Panc1 (cell line): Measurements from ENCODE around the gene EGFL7. TPM values are rescaled to one million over a fixed set of nuclear protein-coding genes. Genes with fewer than 3 reads are reported as not detected.

Experiments
- ATAC-seq: fragments of 200-7000 bp; cut with Tn5 transposase; 2 replicates; pipeline ENCODE4 v1.9.1; 2020; ENCODE audit warnings: mild to moderate bottlenecking, moderate library complexity
- BruUV-seq: library from RNA; stranded (reverse); fragments of 400-500 nt; replicated peaks from 2 replicates; lab custom pipeline; 2021; lab: Mats Ljungman, UMichigan
- CTCF ChIA-PET: fragments of 300-600 bp; sonication (Branson Sonifier 250); formaldehyde crosslinking; loops from one replicate; lab custom pipeline; 2022; ENCODE audit warnings: antibody characterized with exemption; lab: Charles Lee
- POLR2A ChIA-PET: fragments of 300-600 bp; sonication (Branson Sonifier 250); formaldehyde crosslinking; loops from one replicate; lab custom pipeline; 2022; ENCODE audit warnings: antibody characterized with exemption; lab: Charles Lee
- DNase-seq: peaks from one replicate; pipeline ENCODE4 v3.0.0-alpha.2; 2010; ENCODE audit warnings: low read depth, low spot score
- H3K27ac ChIP-seq: 2 replicates; pipeline ENCODE4 v1.5.1; 2011; ENCODE audit warnings: mild to moderate bottlenecking, low read length, inconsistent platforms
- H3K27me3 ChIP-seq: fragments of 200-500 bp; sonication (Bioruptor generic); 2 replicates; pipeline ENCODE4 v1.6.0; 2014; ENCODE audit warnings: low read length, inconsistent platforms; ENCODE audit not compliant: control insufficient read depth, insufficient read depth
- H3K36me3 ChIP-seq: fragments of 200-500 bp; sonication (Bioruptor generic); 2 replicates; pipeline ENCODE4 v1.5.1; 2014; ENCODE audit warnings: inconsistent platforms, mild to moderate bottlenecking, low read length, moderate library complexity; ENCODE audit not compliant: control insufficient read depth, insufficient read depth
- H3K4me1 ChIP-seq: 2 replicates; pipeline ENCODE4 v1.5.1; 2011; ENCODE audit warnings: inconsistent platforms, mild to moderate bottlenecking, low read length, moderate library complexity; ENCODE audit not compliant: control insufficient read depth, insufficient read depth
- H3K4me3 ChIP-seq, 2 experiments: 2 replicates each; pipeline ENCODE4 v1.5.1; 2011 to 2012; ENCODE audit warnings: low read depth in 2 of 2, low read length in 2 of 2, mild to moderate bottlenecking in 2 of 2, inconsistent platforms in 1 of 2, moderate library complexity in 1 of 2
- H3K9me3 ChIP-seq: fragments of 200-500 bp; sonication (Bioruptor generic); 2 replicates; pipeline ENCODE4 v1.5.1; 2014; ENCODE audit warnings: low read depth, mild to moderate bottlenecking, inconsistent platforms, low read length, moderate library complexity; ENCODE audit not compliant: control insufficient read depth, insufficient read depth
- CTCF ChIP-seq: fragments of 450-650 bp; IDR thresholded peaks from 2 replicates; pipeline ENCODE4 v1.5.1; 2017; ENCODE audit warnings: mild to moderate bottlenecking
- POLR2AphosphoS5 ChIP-seq: IDR thresholded peaks from 2 replicates; pipeline ENCODE4 v1.6.1; 2012; ENCODE audit warnings: mild to moderate bottlenecking, low read depth, low read length, moderate library complexity
- REST ChIP-seq, 2 experiments: IDR thresholded peaks; 2 replicates each; pipeline ENCODE4 v1.6.1; 2011 to 2012; ENCODE audit warnings: low read depth in 2 of 2, control low read depth in 1 of 2, low read length in 1 of 2, mild to moderate bottlenecking in 1 of 2, moderate library complexity in 1 of 2; ENCODE audit not compliant: insufficient read depth in 1 of 2
- SIN3A ChIP-seq: IDR thresholded peaks from 2 replicates; pipeline ENCODE4 v1.6.1; 2012; ENCODE audit warnings: low read depth, mild to moderate bottlenecking, low read length, moderate library complexity, borderline replicate concordance; ENCODE audit not compliant: insufficient read depth
- TCF7L2 ChIP-seq: IDR thresholded peaks from 2 replicates; pipeline ENCODE4 v1.6.1; 2011; ENCODE audit warnings: mild to moderate bottlenecking, low read depth, low read length, inconsistent platforms
- in situ Hi-C: cut with HindIII; loops from 2 replicates; pipeline ENCODE4 v1.10.0; 2016; ENCODE audit warnings: low sequenced_read_pairs, low pct_unique_long_range_greater_than_20kb
- intact Hi-C: fragments of 100-400 bp; cut with micrococcal nuclease; formaldehyde crosslinking; loops from one replicate; pipeline ENCODE4 v1.10.0; 2022; ENCODE audit not compliant: unreplicated experiment
- total RNA-seq: library from RNA; stranded (reverse); gene quantifications from one replicate; pipeline ENCODE4 v1.2.1, GENCODE V29; 2021; ENCODE audit not compliant: unreplicated experiment

Gene EGFL7
- total RNA-seq, 1 experiment from 2014 or later: 42.3 TPM

GRCh38 chr9:136616948-136617695 lies 45.6 kb upstream of the EGFL7 start:
- intact Hi-C loops: no loop called here
- POLR2A ChIA-PET: interaction anchor here (0.6 kb wide), 1 partner anchor 88 kb away, joined by 11 read pairs; no protein-coding TSS in a partner anchor

More at GRCh38 chr9:136616948-136617695, 45.6 kb upstream of the EGFL7 start:
- in situ Hi-C loops: no loop called here
- DNase-seq (no peak), ATAC-seq (no peak)
- Histone ChIP-seq H3K36me3 (no peaks in the 10 kb centered on the region), H3K27ac (no peak overlapping the region), H3K27me3 (no peaks in the 10 kb centered on the region), H3K9me3 (no peaks in the 10 kb centered on the region), H3K4me1 (no peaks in the 10 kb centered on the region; the same call in 1 of the 2 replicates), H3K4me3 (no peak overlapping the region)
- BruUV-seq: no TSS peak
- TF ChIP-seq POLR2AphosphoS5: no peak
- TF ChIP-seq REST (IDR thresholded peaks at IDR 0.05; ENCODE audit: insufficient read depth in 1 of 2, low read depth in 2 of 2, low read length in 1 of 2): no peak
- no peak for TF ChIP-seq TCF7L2
- no peak for TF ChIP-seq CTCF
- no peak for TF ChIP-seq SIN3A
- CTCF ChIA-PET: no interaction called here
